ENCODE results near the gene ARV1.
"Not testable (repeated sequence)": the region's sequence is repeated elsewhere in the genome, so short reads cannot be mapped to it uniquely, and the experiment has no call there.

ARV1 gene

GRCh38 chr1:231045286-231045685 lies 66.4 kb downstream of the ARV1 start:
- no peak for DNase-seq

GRCh38 chr1:231045921-231046729 lies 67.2 kb downstream of the ARV1 start:
- DNase-seq = not testable (repeated sequence)

- DNase-seq = no peak
Observed at GRCh38 chr1:231046730-231047395, 68.0 kb downstream of the ARV1 start.

- DNase-seq = not testable (repeated sequence)
Observed at GRCh38 chr1:231047529-231047928, 68.6 kb downstream of the ARV1 start.

- DNase-seq = not testable (repeated sequence)
Observed at GRCh38 chr1:231048419-231048818, 69.5 kb downstream of the ARV1 start.

- no peak for DNase-seq
Observed at GRCh38 chr1:231049121-231049979, 70.5 kb downstream of the ARV1 start.
